CD14-positive monocyte (primary cell): ENCODE results near the gene CNN3. TPM values are rescaled to one million over a fixed set of nuclear protein-coding genes. Genes with fewer than 3 reads are reported as not detected.

Experiments used
- DNase-seq, 3 donors: peaks; one replicate each; pipeline ENCODE4 v3.0.0-alpha.2; 2011 to 2022
- H2AFZ ChIP-seq: 2 replicates; pipeline ENCODE4 v1.6.0; 2012; ENCODE audit warnings: mild to moderate bottlenecking, low read depth, low read length, inconsistent platforms; ENCODE audit not compliant: insufficient read depth, poor library complexity, severe bottlenecking
- H3K27ac ChIP-seq, 2 donors: 1 replicate in 1 of 2; 2 replicates in 1 of 2; pipeline ENCODE4 v1.5.1; 2012 to 2013; ENCODE audit warnings: low read length in 2 of 2, control low read depth in 1 of 2, inconsistent platforms in 1 of 2, low read depth in 1 of 2, mild to moderate bottlenecking in 1 of 2
- H3K27me3 ChIP-seq, 2 donors: one replicate each; pipeline versions ENCODE4 v1.6.0 to v1.6.1; 2011 to 2013; ENCODE audit warnings: low read length in 2 of 2; ENCODE audit not compliant: control insufficient read depth in 2 of 2, insufficient read depth in 2 of 2
- H3K36me3 ChIP-seq, 2 donors: replicated peaks in 1 of 2; 1 replicate in 1 of 2; 2 replicates in 1 of 2; pipeline versions ENCODE4 v1.5.1 to v1.6.1; 2012 to 2013; ENCODE audit warnings: low read length in 2 of 2, control low read depth in 1 of 2, inconsistent platforms in 1 of 2, mild to moderate bottlenecking in 1 of 2; ENCODE audit not compliant: insufficient read depth in 2 of 2, control insufficient read depth in 1 of 2
- H3K4me1 ChIP-seq, 2 donors: 1 replicate in 1 of 2; 2 replicates in 1 of 2; pipeline versions ENCODE4 v1.5.1 to v1.6.1; 2012 to 2013; ENCODE audit warnings: low read length in 2 of 2, control low read depth in 1 of 2, inconsistent platforms in 1 of 2, mild to moderate bottlenecking in 1 of 2, moderate library complexity in 1 of 2; ENCODE audit not compliant: insufficient read depth in 2 of 2, control insufficient read depth in 1 of 2
- H3K4me2 ChIP-seq: replicated peaks from 2 replicates; pipeline ENCODE3; 2012; ENCODE audit warnings: low read length, moderate library complexity, mild to moderate bottlenecking; ENCODE audit not compliant: poor library complexity, severe bottlenecking; ENCODE audit errors: extremely low read depth
- H3K4me3 ChIP-seq, 3 experiments: fragments of 200-600 bp in 1 of 3; sonication (generic) in 1 of 3; replicated peaks in 1 of 3; 1 replicate in 2 of 3; 2 replicates in 1 of 3; pipeline ENCODE4 v1.5.1; 2011 to 2013; ENCODE audit warnings: low read length in 3 of 3, mild to moderate bottlenecking in 3 of 3, control low read depth in 2 of 3, low read depth in 2 of 3, inconsistent platforms in 1 of 3, moderate library complexity in 1 of 3
- H3K79me2 ChIP-seq: 2 replicates; pipeline ENCODE4 v1.6.0; 2012; ENCODE audit warnings: mild to moderate bottlenecking, control low read depth, inconsistent platforms, low read length, moderate library complexity; ENCODE audit not compliant: insufficient read depth
- H3K9ac ChIP-seq: 2 replicates; pipeline ENCODE4 v1.6.0; 2017; ENCODE audit warnings: low read length, mild to moderate bottlenecking; ENCODE audit not compliant: insufficient read depth, poor library complexity, severe bottlenecking
- H3K9me3 ChIP-seq, 2 donors: replicated peaks in 1 of 2; 1 replicate in 1 of 2; 2 replicates in 1 of 2; pipeline versions ENCODE4 v1.5.1 to v1.6.1; 2012 to 2013; ENCODE audit warnings: low read length in 2 of 2, control low read depth in 1 of 2; ENCODE audit not compliant: control insufficient read depth in 1 of 2, insufficient read depth in 1 of 2
- H4K20me1 ChIP-seq: 2 replicates; pipeline ENCODE4 v1.6.0; 2012; ENCODE audit warnings: mild to moderate bottlenecking, low read length, control low read depth, moderate library complexity; ENCODE audit not compliant: insufficient read depth
- H3K27ac Mint-ChIP-seq, 7 donors: one replicate each; pipeline ENCODE4 v1.8.0; 2020; ENCODE audit warnings: mild to moderate bottlenecking in 7 of 7, mixed read lengths in 7 of 7, moderate library complexity in 6 of 7, inconsistent platforms in 2 of 7
- H3K27me3 Mint-ChIP-seq, 3 donors: one replicate each; pipeline ENCODE4 v1.8.0; 2021 to 2022; ENCODE audit warnings: low read depth in 3 of 3, mild to moderate bottlenecking in 3 of 3, mixed read lengths in 3 of 3, moderate library complexity in 3 of 3, inconsistent platforms in 1 of 3
- H3K36me3 Mint-ChIP-seq, 2 donors: one replicate each; pipeline ENCODE4 v1.8.0; 2020; ENCODE audit warnings: mixed read lengths in 2 of 2, inconsistent platforms in 1 of 2, mild to moderate bottlenecking in 1 of 2
- H3K4me1 Mint-ChIP-seq: one replicate; pipeline ENCODE4 v1.8.0; 2020; ENCODE audit warnings: mild to moderate bottlenecking, mixed read lengths
- H3K4me3 Mint-ChIP-seq, 2 donors: one replicate each; pipeline ENCODE4 v1.8.0; 2020; ENCODE audit warnings: mild to moderate bottlenecking in 2 of 2, mixed read lengths in 2 of 2, moderate library complexity in 1 of 2
- H3K9me3 Mint-ChIP-seq, 7 donors: one replicate each; pipeline ENCODE4 v1.8.0; 2020 to 2022; ENCODE audit warnings: mixed read lengths in 7 of 7, mild to moderate bottlenecking in 6 of 7, moderate library complexity in 6 of 7, inconsistent platforms in 2 of 7
- WGBS: methylation state at CpG from one replicate; pipeline ENCODE4 v1.1.5; 2013; ENCODE audit warnings: missing lambda C conversion rate; ENCODE audit not compliant: insufficient coverage; 5-methylcytosine and 5-hydroxymethylcytosine counted together
- intact Hi-C, 2 donors: fragments of 100-400 bp; cut with micrococcal nuclease; formaldehyde crosslinking; loops; one replicate each; pipeline versions ENCODE4 v1.15.0 to v1.15.1; 2023
- polyA plus RNA-seq, 3 donors: library from polyadenylated mRNA; depleted of rRNA in 1 of 3; unstranded in 2 of 3; stranded (reverse) in 1 of 3; fragments of 300-500 nt in 2 of 3; fragments of >200 nt in 1 of 3; fragmentation: Illumina TruSeq in 2 of 3; gene quantifications; 1 replicate in 2 of 3; 2 replicates in 1 of 3; pipeline ENCODE4 v1.2.3, GENCODE V29; 2012 to 2021
- TF ChIP-seq, protein P1 (sequence below): fragments of 200-600 bp; IDR thresholded peaks from one replicate; pipeline ENCODE4 v1.8.0; 2022; ENCODE audit warnings: antibody characterized with exemption, mild to moderate bottlenecking

CNN3 gene
- polyA plus RNA-seq, 3 donors = 0.08 to 0.09 (median 0.08) TPM

DNA sequence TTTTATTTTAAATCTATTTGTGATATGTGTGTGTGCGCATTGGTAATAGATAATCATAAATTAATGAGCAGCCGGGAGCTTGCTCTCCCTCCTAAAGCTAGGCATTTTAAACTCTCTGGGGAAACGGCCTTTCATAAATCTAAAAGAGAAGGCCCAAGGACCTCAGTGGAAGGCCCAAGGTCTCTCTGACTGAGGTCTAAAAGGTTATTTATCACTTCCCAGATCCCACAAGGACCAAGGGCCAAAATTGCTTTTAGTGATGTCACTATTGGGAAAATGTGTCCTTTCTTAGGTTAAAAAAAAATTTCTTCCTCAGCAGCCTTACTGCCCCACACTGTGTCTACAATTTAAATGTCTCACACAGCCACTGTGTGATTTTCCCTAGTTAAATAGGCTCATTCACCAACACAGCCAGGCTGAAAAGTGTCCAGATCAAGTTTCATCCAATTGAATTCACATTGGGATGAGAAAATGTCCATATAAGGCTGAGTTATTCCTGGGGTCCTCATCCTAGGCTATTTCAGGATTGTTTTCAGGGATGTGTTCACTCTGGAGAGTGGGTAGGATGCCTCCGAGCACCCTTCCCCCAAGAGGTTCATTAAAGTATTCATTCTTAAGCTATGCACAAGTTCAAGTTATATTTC, 60.6 kb downstream of the CNN3 start:
- H3K27me3 ChIP-seq = no peaks in the 10 kb centered on the region
- H4K20me1 ChIP-seq = no peaks in the 10 kb centered on the region
- no peak for DNase-seq
- peaks cover 16% of the 10 kb centered on the region for H3K4me1 Mint-ChIP-seq
- no peak overlapping the region for H3K4me2 ChIP-seq
- no peaks in the 10 kb centered on the region for H3K79me2 ChIP-seq
- H3K27me3 Mint-ChIP-seq = peaks cover 0 to 5% (median 5%) of the 10 kb centered on the region in 3 donors
- no peaks in the 10 kb centered on the region for H3K9me3 ChIP-seq
- H3K4me1 ChIP-seq = peaks cover 9 to 12% of the 10 kb centered on the region in 2 donors
- H3K9ac ChIP-seq = no peak overlapping the region
- H3K4me3 ChIP-seq = no peak overlapping the region
- no peak overlapping the region for H3K4me3 Mint-ChIP-seq
- no peak overlapping the region for H3K27ac Mint-ChIP-seq
- WGBS = no CpG with 5 or more reads among the region's 4 CpGs
- H3K36me3 Mint-ChIP-seq = no peaks in the 10 kb centered on the region
- no peak overlapping the region for H2AFZ ChIP-seq
- TF ChIP-seq, protein P1, sequence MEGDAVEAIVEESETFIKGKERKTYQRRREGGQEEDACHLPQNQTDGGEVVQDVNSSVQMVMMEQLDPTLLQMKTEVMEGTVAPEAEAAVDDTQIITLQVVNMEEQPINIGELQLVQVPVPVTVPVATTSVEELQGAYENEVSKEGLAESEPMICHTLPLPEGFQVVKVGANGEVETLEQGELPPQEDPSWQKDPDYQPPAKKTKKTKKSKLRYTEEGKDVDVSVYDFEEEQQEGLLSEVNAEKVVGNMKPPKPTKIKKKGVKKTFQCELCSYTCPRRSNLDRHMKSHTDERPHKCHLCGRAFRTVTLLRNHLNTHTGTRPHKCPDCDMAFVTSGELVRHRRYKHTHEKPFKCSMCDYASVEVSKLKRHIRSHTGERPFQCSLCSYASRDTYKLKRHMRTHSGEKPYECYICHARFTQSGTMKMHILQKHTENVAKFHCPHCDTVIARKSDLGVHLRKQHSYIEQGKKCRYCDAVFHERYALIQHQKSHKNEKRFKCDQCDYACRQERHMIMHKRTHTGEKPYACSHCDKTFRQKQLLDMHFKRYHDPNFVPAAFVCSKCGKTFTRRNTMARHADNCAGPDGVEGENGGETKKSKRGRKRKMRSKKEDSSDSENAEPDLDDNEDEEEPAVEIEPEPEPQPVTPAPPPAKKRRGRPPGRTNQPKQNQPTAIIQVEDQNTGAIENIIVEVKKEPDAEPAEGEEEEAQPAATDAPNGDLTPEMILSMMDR = no peak
- peaks cover 0 to 2% (median 0%) of the 10 kb centered on the region in 7 donors for H3K9me3 Mint-ChIP-seq
- H3K27ac ChIP-seq = no peak overlapping the region
- no peaks in the 10 kb centered on the region for H3K36me3 ChIP-seq
- intact Hi-C loops = no loop called here

DNA sequence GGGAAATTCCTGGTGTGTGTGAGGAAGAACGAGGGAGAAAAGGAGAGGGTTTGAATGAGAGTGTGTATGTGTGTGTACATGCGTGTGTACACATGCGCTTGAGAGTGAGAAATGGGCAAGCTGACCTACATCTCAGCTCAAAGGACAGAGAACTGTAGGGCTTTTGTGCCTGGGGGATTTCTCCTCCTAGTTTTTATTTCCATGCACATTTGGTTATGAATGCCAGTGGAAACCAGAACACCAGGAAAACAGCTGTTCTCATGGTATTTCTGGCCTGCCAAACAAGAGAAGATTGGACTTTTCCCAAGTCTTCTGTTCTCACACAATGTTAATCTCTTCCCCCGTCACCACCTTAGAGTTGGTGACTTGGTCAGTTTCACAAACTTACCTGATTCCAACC, 61.5 kb downstream of the CNN3 start:
- Mint-ChIP-seq H3K27me3 (peaks cover 0 to 5% (median 3%) of the 10 kb centered on the region in 3 donors), H3K36me3 (no peaks in the 10 kb centered on the region), H3K4me3 (no peak overlapping the region), H3K27ac (no peak overlapping the region), H3K9me3 (no peaks in the 10 kb centered on the region), H3K4me1 (peaks cover 16% of the 10 kb centered on the region)
- TF ChIP-seq, protein P1 = no peak
- Histone ChIP-seq H3K36me3 (no peaks in the 10 kb centered on the region), H3K4me2 (no peak overlapping the region), H3K9ac (no peak overlapping the region), H3K4me3 (no peak overlapping the region), H2AFZ (no peak overlapping the region), H3K79me2 (no peaks in the 10 kb centered on the region), H3K4me1 (peaks cover 9 to 12% of the 10 kb centered on the region in 2 donors), H3K27ac (no peak overlapping the region), H3K9me3 (no peaks in the 10 kb centered on the region), H3K27me3 (no peaks in the 10 kb centered on the region), H4K20me1 (no peaks in the 10 kb centered on the region)
- intact Hi-C loops = no loop called here
- DNase-seq = no peak
- WGBS = 100% methylated on average over 2 of the region's 4 CpGs
